Fibroblast of pulmonary artery (primary cell): ENCODE data around the gene NMRK1.

Experiments used
- DNase-seq: peaks from one replicate; pipeline ENCODE4 v3.0.0-alpha.2; 2010; ENCODE audit warnings: low read depth
- H3K4me3 ChIP-seq: replicated peaks from 2 replicates; pipeline ENCODE4 v1.5.1; 2011; ENCODE audit warnings: low read depth, mild to moderate bottlenecking, control low read depth, low read length, moderate library complexity
- CTCF ChIP-seq: IDR thresholded peaks from 2 replicates; pipeline ENCODE4 v1.5.1; 2011; ENCODE audit warnings: mild to moderate bottlenecking, control low read depth, low read length, inconsistent platforms; ENCODE audit errors: missing control alignments

The NMRK1 gene

GRCh38 chr9:75102177-75102790 is 14.3 kb upstream of the NMRK1 start:
- TF ChIP-seq CTCF = no peak
- H3K4me3 ChIP-seq = no peak overlapping the region
- no peak for DNase-seq

DNA sequence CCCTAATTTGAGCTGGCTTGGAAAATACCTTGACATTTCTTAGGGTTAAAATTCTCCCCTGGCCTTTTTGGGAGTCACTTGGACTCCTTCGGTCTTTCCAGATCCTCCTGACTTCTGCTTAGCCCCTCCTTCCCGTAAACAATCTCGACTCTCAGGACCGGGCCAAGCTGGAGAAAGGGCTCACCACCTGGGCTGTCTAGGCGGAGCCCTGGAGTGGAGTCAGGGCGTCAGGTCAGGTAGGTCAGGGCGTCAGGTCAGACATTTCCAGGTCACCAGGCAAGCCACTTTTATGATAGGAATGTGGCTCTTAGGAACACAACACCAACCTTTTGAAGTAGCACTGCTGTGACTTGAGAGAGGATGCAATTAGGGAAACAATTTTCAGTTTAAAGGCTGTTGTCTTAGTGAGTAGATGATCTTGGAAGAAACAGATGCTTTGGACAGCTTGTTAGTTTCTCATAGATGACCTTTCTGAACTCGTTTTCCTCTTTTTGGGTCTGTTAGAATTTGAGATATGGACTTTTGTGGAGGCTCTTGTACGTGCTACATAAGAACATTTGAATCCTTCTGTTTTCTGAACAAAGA is 13.1 kb upstream of the NMRK1 start:
- no peak for TF ChIP-seq CTCF
- H3K4me3 ChIP-seq = no peak overlapping the region
- DNase-seq = no peak

- no peak for TF ChIP-seq CTCF
- no peak overlapping the region for H3K4me3 ChIP-seq
- DNase-seq = peak; percentile 31
Measured at GRCh38 chr9:75096796-75097195, 8.8 kb upstream of the NMRK1 start.

- no peak overlapping the region for H3K4me3 ChIP-seq
- no peak for TF ChIP-seq CTCF
- no peak for DNase-seq
Measured at GRCh38 chr9:75092766-75093165, 4.8 kb upstream of the NMRK1 start.

DNA sequence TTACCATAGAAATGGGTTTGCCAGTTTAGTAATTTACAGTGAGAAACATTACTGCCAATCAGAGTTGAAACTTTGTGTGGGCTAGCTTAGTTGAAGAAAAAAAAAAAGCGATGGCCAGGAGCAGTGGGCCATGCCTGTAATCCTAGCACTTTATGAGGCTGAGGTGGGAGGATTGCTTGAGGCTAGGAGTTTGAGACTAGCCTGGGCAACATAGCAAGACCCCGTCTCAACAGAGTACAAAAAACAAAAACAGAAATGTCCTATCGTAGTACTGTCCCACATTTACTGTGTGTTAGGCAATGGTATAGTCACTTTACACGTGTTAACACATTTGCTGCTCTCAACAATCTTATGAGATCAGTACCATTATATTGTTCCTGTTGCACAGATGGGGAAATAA is 2.6 kb upstream of the NMRK1 start:
- no peak overlapping the region for H3K4me3 ChIP-seq
- no peak for TF ChIP-seq CTCF

GRCh38 chr9:75089373-75089766 is 1.4 kb upstream of the NMRK1 start:
- TF ChIP-seq CTCF = no peak
- H3K4me3 ChIP-seq = peak overlapping the region; percentile 87
- no peak for DNase-seq

More for the DNA sequence above, 2.6 kb upstream of the NMRK1 start:
- DNase-seq = no peak
